IPS-20b (cell line): ENCODE measurements around the gene XRCC5.

Experiments used
- H3K27ac ChIP-seq: one replicate; pipeline ENCODE4 v1.5.1; 2013; ENCODE audit warnings: low read length
- H3K27me3 ChIP-seq: 2 replicates; pipeline ENCODE4 v1.6.1; 2013; ENCODE audit warnings: mild to moderate bottlenecking, low read length, inconsistent platforms; ENCODE audit not compliant: insufficient read depth
- H3K36me3 ChIP-seq: 2 replicates; pipeline ENCODE4 v1.6.1; 2013; ENCODE audit warnings: low read depth, mild to moderate bottlenecking, inconsistent platforms, low read length, moderate library complexity; ENCODE audit not compliant: insufficient read depth
- H3K4me1 ChIP-seq: 2 replicates; pipeline ENCODE4 v1.6.1; 2013; ENCODE audit warnings: mild to moderate bottlenecking, control low read depth, inconsistent platforms, low read length, moderate library complexity; ENCODE audit not compliant: insufficient read depth
- H3K4me3 ChIP-seq: 2 replicates; pipeline ENCODE4 v1.5.1; 2013; ENCODE audit warnings: mild to moderate bottlenecking, low read length, inconsistent platforms
- H3K9ac ChIP-seq: 2 replicates; pipeline ENCODE4 v1.6.1; 2013; ENCODE audit warnings: low read depth, mild to moderate bottlenecking, inconsistent platforms, low read length, moderate library complexity
- H3K9me3 ChIP-seq: 2 replicates; pipeline ENCODE4 v1.6.1; 2013; ENCODE audit warnings: mild to moderate bottlenecking, low read depth, low read length, inconsistent platforms; ENCODE audit not compliant: insufficient read depth

Gene XRCC5

DNA sequence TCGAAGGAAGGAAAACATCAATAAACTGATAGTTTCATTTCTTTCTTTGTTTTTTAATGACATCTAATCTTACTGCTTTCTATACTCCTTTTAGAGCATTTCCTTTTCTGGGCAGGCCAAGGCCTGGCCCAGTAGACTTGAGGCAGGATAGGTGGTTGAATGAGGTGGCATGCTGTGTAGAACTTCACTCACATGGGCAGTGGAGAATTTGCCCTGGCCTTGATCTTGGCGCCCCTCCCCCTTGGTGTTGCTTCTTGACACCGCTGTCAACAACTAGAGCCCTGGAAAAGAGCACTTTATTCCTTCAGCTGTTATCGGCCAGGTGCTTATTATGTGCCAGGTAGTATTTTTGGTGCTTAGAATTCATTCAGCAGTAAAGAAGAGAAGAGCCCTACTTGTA, 37.4 kb downstream of the XRCC5 start:
- Histone ChIP-seq H3K4me3 (no peak overlapping the region), H3K9me3 (no peaks in the 10 kb centered on the region), H3K36me3 (peaks cover 100% of the 10 kb centered on the region)

GRCh38 chr2:216147172-216148131, 38.3 kb downstream of the XRCC5 start:
- Histone ChIP-seq H3K4me3 (no peak overlapping the region), H3K27me3 (no peaks in the 10 kb centered on the region), H3K36me3 (peaks cover 100% of the 10 kb centered on the region), H3K4me1 (no peaks in the 10 kb centered on the region; the same call in 1 of the 2 replicates), H3K9ac (no peak overlapping the region), H3K27ac (no peak overlapping the region), H3K9me3 (no peaks in the 10 kb centered on the region)

More for the DNA sequence above, 37.4 kb downstream of the XRCC5 start:
- no peak overlapping the region for H3K9ac ChIP-seq
- no peaks in the 10 kb centered on the region for H3K27me3 ChIP-seq
- no peaks in the 10 kb centered on the region; the same call in 1 of the 2 replicates for H3K4me1 ChIP-seq
- H3K27ac ChIP-seq: no peak overlapping the region

DNA sequence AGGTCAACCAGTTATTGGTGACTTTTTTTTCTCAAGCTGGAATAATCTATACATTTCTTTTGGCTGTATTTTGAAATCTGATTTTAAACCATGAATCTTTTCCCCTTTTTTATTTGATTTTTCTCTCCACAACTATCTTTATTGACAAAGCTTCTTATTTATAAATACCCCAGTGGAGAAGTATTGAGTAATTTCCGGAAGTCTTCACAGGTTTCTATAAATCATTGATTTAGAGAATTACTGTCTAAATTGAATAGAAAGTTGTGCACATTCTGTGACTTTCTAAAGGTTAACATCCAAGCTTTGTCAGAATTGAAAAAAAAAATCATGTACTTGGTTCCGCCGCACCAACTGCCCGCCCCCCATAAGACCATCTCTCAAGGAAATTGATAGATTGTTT, 39.8 kb downstream of the XRCC5 start:
- Histone ChIP-seq H3K9me3 (no peaks in the 10 kb centered on the region), H3K27me3 (no peaks in the 10 kb centered on the region), H3K9ac (no peak overlapping the region), H3K27ac (no peak overlapping the region), H3K4me3 (no peak overlapping the region), H3K4me1 (no peaks in the 10 kb centered on the region; the same call in 1 of the 2 replicates), H3K36me3 (peaks cover 100% of the 10 kb centered on the region)

DNA sequence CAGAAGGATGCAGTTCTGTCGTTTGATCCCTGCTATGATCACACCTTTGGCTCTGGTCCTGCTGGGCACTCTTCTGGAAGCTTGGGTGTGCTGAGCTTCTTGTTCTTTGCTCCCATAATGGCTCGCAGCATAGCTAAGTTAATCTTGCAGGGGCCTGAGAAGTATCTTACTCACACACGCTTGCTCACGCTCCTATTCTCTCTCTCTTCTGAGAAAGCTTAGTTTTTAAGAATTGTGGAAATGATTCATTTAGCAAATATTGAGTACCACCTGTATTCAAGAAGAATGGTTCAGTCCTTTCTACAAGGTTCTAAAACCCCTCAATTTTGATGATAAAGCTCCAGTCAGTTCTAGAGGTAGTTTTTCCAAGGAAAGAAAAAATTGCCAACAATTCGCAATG, 40.6 kb downstream of the XRCC5 start:
- Histone ChIP-seq H3K36me3 (peaks cover 100% of the 10 kb centered on the region), H3K27ac (no peak overlapping the region), H3K9ac (no peak overlapping the region), H3K27me3 (no peaks in the 10 kb centered on the region), H3K9me3 (no peaks in the 10 kb centered on the region), H3K4me1 (no peaks in the 10 kb centered on the region; the same call in 1 of the 2 replicates), H3K4me3 (no peak overlapping the region)

GRCh38 chr2:216151313-216152025, 42.3 kb downstream of the XRCC5 start:
- H3K27me3 ChIP-seq: no peaks in the 10 kb centered on the region
- no peaks in the 10 kb centered on the region for H3K9me3 ChIP-seq
- H3K9ac ChIP-seq: no peak overlapping the region
- no peaks in the 10 kb centered on the region for H3K4me1 ChIP-seq
- H3K4me3 ChIP-seq: no peak overlapping the region
- peaks cover 100% of the 10 kb centered on the region for H3K36me3 ChIP-seq
- no peak overlapping the region for H3K27ac ChIP-seq

DNA sequence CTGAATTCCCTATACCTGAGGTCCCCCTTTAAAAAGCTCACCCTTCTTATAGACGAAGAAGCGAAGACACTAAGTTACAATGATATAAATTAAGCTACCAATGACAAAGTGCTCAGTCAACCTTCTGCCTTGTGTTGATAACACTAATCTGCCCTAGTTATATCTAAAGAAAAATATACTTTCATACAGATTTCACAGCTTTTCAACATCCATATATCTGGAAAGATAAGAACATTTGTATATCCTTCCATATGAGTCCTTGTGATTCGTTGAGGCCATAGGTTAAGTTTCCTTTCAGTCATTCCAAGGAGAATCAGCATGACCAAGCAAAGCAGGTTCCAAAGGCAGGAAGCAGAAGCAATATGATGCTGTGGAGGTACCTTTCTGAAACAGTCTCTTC, 46.8 kb downstream of the XRCC5 start:
- Histone ChIP-seq H3K27me3 (no peaks in the 10 kb centered on the region), H3K9me3 (no peaks in the 10 kb centered on the region), H3K4me1 (no peaks in the 10 kb centered on the region), H3K36me3 (peaks cover 100% of the 10 kb centered on the region), H3K9ac (no peak overlapping the region), H3K27ac (no peak overlapping the region), H3K4me3 (no peak overlapping the region)

DNA sequence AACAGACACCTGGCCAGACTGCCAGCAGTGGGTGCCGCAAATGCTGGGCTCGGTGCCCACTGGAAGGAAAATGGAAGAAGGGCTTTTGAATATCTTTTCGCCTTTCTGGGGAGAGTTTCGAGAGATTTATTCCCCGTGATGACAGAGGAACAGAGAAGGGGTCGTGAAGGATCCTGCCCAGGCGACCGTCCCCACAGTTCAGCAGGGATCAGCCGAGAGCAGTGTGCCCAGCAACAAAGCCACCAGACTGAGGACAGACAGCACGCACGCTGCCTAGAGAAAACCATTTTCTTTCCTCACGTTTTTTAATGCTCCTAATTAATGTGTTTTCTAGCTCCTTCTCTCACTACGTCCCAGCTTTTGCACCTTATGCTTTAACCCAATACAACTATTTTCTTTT, 47.7 kb downstream of the XRCC5 start:
- Histone ChIP-seq H3K36me3 (peaks cover 100% of the 10 kb centered on the region), H3K4me1 (no peaks in the 10 kb centered on the region), H3K27ac (no peak overlapping the region), H3K4me3 (no peak overlapping the region), H3K9ac (no peak overlapping the region), H3K27me3 (no peaks in the 10 kb centered on the region), H3K9me3 (no peaks in the 10 kb centered on the region)

DNA sequence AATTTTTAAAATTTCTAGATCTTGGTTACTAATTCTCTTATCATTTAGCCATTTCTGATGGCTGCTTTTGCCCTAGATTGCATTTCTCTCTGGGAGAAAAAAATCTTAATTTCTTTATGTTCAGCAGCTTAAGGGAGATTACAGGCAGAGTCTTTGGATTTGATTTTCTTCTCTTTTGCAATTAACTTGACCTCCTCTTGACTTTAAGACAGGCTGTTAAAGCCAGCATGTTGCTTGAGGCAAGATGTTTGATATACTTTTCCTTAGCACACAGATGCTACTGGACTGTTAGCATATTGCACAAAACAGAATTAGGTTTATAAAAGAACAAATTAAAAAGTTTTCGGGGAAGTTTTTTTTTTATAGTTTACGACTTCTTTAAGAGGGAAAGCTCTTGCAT, 50.0 kb downstream of the XRCC5 start:
- Histone ChIP-seq H3K4me1 (no peaks in the 10 kb centered on the region), H3K27ac (no peak overlapping the region), H3K9me3 (no peaks in the 10 kb centered on the region), H3K9ac (no peak overlapping the region), H3K4me3 (no peak overlapping the region), H3K27me3 (no peaks in the 10 kb centered on the region), H3K36me3 (peaks cover 100% of the 10 kb centered on the region)

DNA sequence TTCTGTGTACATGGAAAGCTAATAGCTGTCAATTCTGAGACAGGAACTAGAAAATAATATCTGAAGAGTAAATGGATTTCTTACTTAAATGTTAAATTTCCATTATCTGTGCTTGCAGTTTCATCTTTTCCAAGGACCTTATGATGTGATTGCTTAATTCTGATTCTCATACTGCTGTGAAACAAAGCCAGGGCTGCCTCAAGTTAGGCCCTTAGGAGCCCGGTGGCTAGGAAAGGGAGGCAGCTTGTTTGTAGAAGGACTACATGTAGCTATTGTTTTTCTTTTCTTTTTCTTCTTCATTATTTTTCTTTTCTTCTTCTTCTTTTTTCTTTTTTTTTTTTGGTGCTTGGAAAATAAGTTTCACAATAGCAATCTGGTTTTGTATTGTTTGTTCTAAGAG, 50.5 kb downstream of the XRCC5 start:
- no peak overlapping the region for H3K9ac ChIP-seq
- no peak overlapping the region for H3K27ac ChIP-seq
- no peaks in the 10 kb centered on the region for H3K9me3 ChIP-seq
- H3K4me1 ChIP-seq: no peaks in the 10 kb centered on the region
- H3K4me3 ChIP-seq: no peak overlapping the region
- H3K27me3 ChIP-seq: no peaks in the 10 kb centered on the region
- H3K36me3 ChIP-seq: peaks cover 100% of the 10 kb centered on the region

DNA sequence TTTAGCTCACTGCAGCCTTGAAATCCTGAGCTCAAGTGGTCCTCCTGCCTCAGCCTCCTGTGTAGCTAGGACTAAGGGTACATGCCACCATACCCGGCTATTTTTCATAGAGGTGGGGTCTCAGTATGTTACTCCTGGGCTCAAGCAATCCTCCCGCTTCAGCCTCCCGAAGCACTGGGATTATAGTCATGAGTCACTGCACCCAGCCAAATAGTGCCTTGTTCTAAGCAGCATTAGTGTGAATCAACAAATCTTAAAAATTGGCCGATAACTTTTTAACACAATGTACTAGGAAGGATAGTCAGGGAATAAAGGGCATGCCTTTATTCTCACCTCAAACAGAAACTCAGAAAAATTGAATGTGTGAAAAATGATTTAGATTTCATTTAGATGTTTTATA, 51.6 kb downstream of the XRCC5 start:
- peaks cover 100% of the 10 kb centered on the region for H3K36me3 ChIP-seq
- H3K9ac ChIP-seq: no peak overlapping the region
- no peaks in the 10 kb centered on the region for H3K9me3 ChIP-seq

GRCh38 chr2:216161967-216162366, 52.8 kb downstream of the XRCC5 start:
- Histone ChIP-seq H3K4me1 (no peaks in the 10 kb centered on the region), H3K9ac (no peak overlapping the region), H3K9me3 (no peaks in the 10 kb centered on the region), H3K36me3 (peaks cover 100% of the 10 kb centered on the region), H3K4me3 (no peak overlapping the region), H3K27me3 (no peaks in the 10 kb centered on the region), H3K27ac (no peak overlapping the region)

More for the DNA sequence above, 51.6 kb downstream of the XRCC5 start:
- no peak overlapping the region for H3K4me3 ChIP-seq
- no peaks in the 10 kb centered on the region for H3K27me3 ChIP-seq
- no peak overlapping the region for H3K27ac ChIP-seq
- H3K4me1 ChIP-seq: no peaks in the 10 kb centered on the region

GRCh38 chr2:216163518-216163917, 54.4 kb downstream of the XRCC5 start:
- H3K36me3 ChIP-seq: peaks cover 100% of the 10 kb centered on the region
- no peak overlapping the region for H3K4me3 ChIP-seq
- no peaks in the 10 kb centered on the region for H3K9me3 ChIP-seq
- no peaks in the 10 kb centered on the region for H3K27me3 ChIP-seq
- H3K27ac ChIP-seq: no peak overlapping the region
- H3K9ac ChIP-seq: no peak overlapping the region
- H3K4me1 ChIP-seq: no peaks in the 10 kb centered on the region
